Tibial artery (tissue), 4 donors: ENCODE measurements around the gene SOX8.

Source experiments
- DNase-seq, 2 donors: peaks; one replicate each; pipeline ENCODE4 v3.0.0-alpha.2; 2019
- H3K27ac ChIP-seq, 2 donors: fragments of 200-600 bp; sonication (generic) in 1 of 2; 1 replicate in 1 of 2; 2 replicates in 1 of 2; pipeline ENCODE4 v1.5.1; 2018 to 2019; ENCODE audit warnings: mild to moderate bottlenecking in 1 of 2
- H3K27me3 ChIP-seq, 2 donors: fragments of 200-600 bp; sonication (generic) in 1 of 2; one replicate each; pipeline versions ENCODE4 v1.5.1 to v1.6.0; 2016 to 2019
- H3K36me3 ChIP-seq, 3 donors: fragments of 200-600 bp; sonication (generic) in 2 of 3; one replicate each; pipeline ENCODE4 v1.5.1; 2016 to 2019; ENCODE audit warnings: mild to moderate bottlenecking in 2 of 3
- H3K4me1 ChIP-seq, 4 donors: fragments of 200-600 bp; sonication (generic) in 2 of 4; 1 replicate in 3 of 4; 2 replicates in 1 of 4; pipeline ENCODE4 v1.5.1; 2016 to 2019
- H3K4me3 ChIP-seq, 2 donors: fragments of 200-600 bp; sonication (generic) in 1 of 2; 1 replicate in 1 of 2; 2 replicates in 1 of 2; pipeline ENCODE4 v1.5.1; 2018 to 2019; ENCODE audit warnings: mild to moderate bottlenecking in 2 of 2
- H3K9me3 ChIP-seq, 3 donors: fragments of 200-600 bp; sonication (generic) in 1 of 3; one replicate each; pipeline ENCODE4 v1.5.1; 2016 to 2019
- CTCF ChIP-seq, 2 experiments: fragments of 200-600 bp in 1 of 2; fragments of 450-650 bp in 1 of 2; IDR thresholded peaks; one replicate each; pipeline ENCODE4 v1.5.1; 2017 to 2019; ENCODE audit warnings: antibody characterized with exemption in 2 of 2, mild to moderate bottlenecking in 1 of 2, moderate library complexity in 1 of 2
- intact Hi-C: fragments of 100-400 bp; cut with DNase I; formaldehyde crosslinking; loops from one replicate; pipeline ENCODE4 v1.15.0; 2023; ENCODE audit warnings: low total_unique reads

The SOX8 gene

GRCh38 chr16:979859-980594, 1.5 kb upstream of the SOX8 start:
- Histone ChIP-seq H3K9me3 (no peaks in the 10 kb centered on the region), H3K4me3 (peak overlapping the region; percentile 47 to 54), H3K4me1 (peaks cover 0 to 60% (median 29%) of the 10 kb centered on the region in 4 donors), H3K27me3 (peaks cover 0 to 80% of the 10 kb centered on the region in 2 donors), H3K27ac (peak overlapping the region; percentile 11 to 30), H3K36me3 (peaks cover 0 to 5% (median 0%) of the 10 kb centered on the region in 3 donors)
- TF ChIP-seq CTCF (IDR thresholded peaks at IDR 0.05) = no peak
- intact Hi-C loops = no loop called here
- DNase-seq = no peak

DNA sequence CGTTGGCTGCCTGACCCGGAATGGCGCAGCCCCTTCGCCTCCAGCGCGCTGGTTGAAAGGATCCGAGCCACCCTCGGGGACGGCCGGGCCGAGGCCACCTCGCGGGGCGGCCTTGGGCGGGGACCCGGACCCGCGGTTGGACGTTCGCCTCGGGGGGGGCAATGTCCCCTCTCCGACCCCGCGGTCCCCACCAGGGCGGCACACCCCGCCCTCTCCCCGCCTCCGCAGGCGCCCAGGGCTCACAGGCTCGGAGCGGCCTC, 1.0 kb upstream of the SOX8 start:
- Histone ChIP-seq H3K36me3 (peaks cover 0 to 9% (median 0%) of the 10 kb centered on the region in 3 donors), H3K4me1 (peaks cover 0 to 60% (median 29%) of the 10 kb centered on the region in 4 donors), H3K9me3 (no peaks in the 10 kb centered on the region), H3K27ac (peak overlapping the region; percentile 11 to 30), H3K27me3 (peaks cover 0 to 85% of the 10 kb centered on the region in 2 donors), H3K4me3 (peak overlapping the region; percentile 47 to 54)
- DNase-seq = no peak
- intact Hi-C loops = no loop called here
- no peak for TF ChIP-seq CTCF (IDR thresholded peaks at IDR 0.05)

GRCh38 chr16:982145-983043, 824 bp downstream of the SOX8 start:
- no peak for TF ChIP-seq CTCF (IDR thresholded peaks at IDR 0.05)

GRCh38 chr16:983044-984030, 1.8 kb downstream of the SOX8 start:
- no peak for TF ChIP-seq CTCF (IDR thresholded peaks at IDR 0.05)
- Histone ChIP-seq H3K36me3 (peaks cover 0 to 9% (median 0%) of the 10 kb centered on the region in 3 donors), H3K4me1 (peaks cover 0 to 52% (median 23%) of the 10 kb centered on the region in 4 donors), H3K27me3 (peaks cover 0 to 96% of the 10 kb centered on the region in 2 donors), H3K27ac (no peak overlapping the region), H3K9me3 (no peaks in the 10 kb centered on the region), H3K4me3 (no peak overlapping the region)
- DNase-seq = no peak
- intact Hi-C loops = no loop called here

More at GRCh38 chr16:982145-983043, 824 bp downstream of the SOX8 start:
- no peak overlapping the region for H3K27ac ChIP-seq
- intact Hi-C loops = no loop called here
- H3K4me3 ChIP-seq = peak overlapping the region; percentile 47 to 54
- peaks cover 0 to 9% (median 0%) of the 10 kb centered on the region in 3 donors for H3K36me3 ChIP-seq
- peaks cover 0 to 53% (median 24%) of the 10 kb centered on the region in 4 donors for H3K4me1 ChIP-seq
- H3K27me3 ChIP-seq = peaks cover 0 to 94% of the 10 kb centered on the region in 2 donors
- H3K9me3 ChIP-seq = no peaks in the 10 kb centered on the region
- no peak for DNase-seq

DNA sequence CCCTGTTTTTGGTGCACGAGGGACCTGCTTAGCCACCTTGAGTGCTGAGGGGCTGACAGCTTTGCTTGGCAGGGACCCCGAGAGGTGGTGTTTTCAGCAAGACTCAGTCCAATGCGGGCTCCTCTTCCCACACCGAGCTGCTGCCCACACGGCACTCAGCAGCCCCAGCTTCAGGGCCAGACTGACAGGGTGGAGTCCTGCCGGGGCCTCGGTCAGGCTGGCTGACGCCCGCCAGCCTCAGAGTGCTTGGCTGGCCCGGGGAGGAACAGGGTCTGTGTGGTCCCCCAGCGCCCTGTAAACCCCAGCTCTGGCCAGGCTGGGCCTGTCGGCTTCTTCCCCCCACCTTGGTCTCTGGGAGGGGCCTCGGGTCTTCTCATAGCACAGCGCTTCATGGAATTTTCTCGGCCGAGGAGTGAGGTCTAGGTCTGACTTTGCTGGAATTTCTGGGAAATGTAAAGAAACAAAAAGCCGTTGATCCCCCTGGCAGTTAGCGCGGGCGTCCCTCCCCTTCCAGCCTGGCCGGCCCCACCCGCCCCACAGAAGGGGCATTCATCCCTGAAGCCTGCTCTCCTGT, 2.6 kb downstream of the SOX8 start:
- Histone ChIP-seq H3K4me1 (peaks cover 0 to 47% (median 23%) of the 10 kb centered on the region in 4 donors), H3K27ac (no peak overlapping the region), H3K4me3 (no peak overlapping the region), H3K27me3 (peaks cover 0 to 96% of the 10 kb centered on the region in 2 donors), H3K36me3 (peaks cover 0 to 9% (median 0%) of the 10 kb centered on the region in 3 donors), H3K9me3 (no peaks in the 10 kb centered on the region)
- TF ChIP-seq CTCF (IDR thresholded peaks at IDR 0.05) = no peak
- intact Hi-C loops = no loop called here
- DNase-seq = no peak
